Cardiac muscle cell (in vitro differentiated cells and primary cell): ENCODE results near the gene PCDHB4. TPM values are rescaled to one million over a fixed set of nuclear protein-coding genes. Genes with fewer than 3 reads are reported as not detected.
"Not testable (repeated sequence)": the region's sequence is repeated elsewhere in the genome, so short reads cannot be mapped to it uniquely, and the experiment has no call there.

Experiments used
- DNase-seq, 2 donors: peaks; one replicate each; pipeline versions ENCODE4 v3.0.0 to v3.0.0-alpha.2; 2010 to 2017; ENCODE audit warnings: low read depth in 1 of 2, low spot score in 1 of 2
- H3K27ac ChIP-seq: fragments of 200-600 bp; sonication (generic); 2 replicates; pipeline ENCODE4 v1.5.1; 2016
- H3K27me3 ChIP-seq: fragments of 200-600 bp; sonication (generic); 2 replicates; pipeline ENCODE4 v1.6.0; 2016; ENCODE audit warnings: control low read depth
- H3K36me3 ChIP-seq: fragments of 200-600 bp; sonication (generic); 2 replicates; pipeline ENCODE4 v1.5.1; 2016; ENCODE audit warnings: control low read depth
- H3K4me1 ChIP-seq: fragments of 200-600 bp; sonication (generic); 2 replicates; pipeline ENCODE4 v1.8.1; 2017; ENCODE audit warnings: low read depth, mild to moderate bottlenecking, mixed run types
- H3K4me3 ChIP-seq: fragments of 200-600 bp; sonication (generic); 2 replicates; pipeline ENCODE4 v1.5.1; 2016; ENCODE audit warnings: mild to moderate bottlenecking
- H3K9me3 ChIP-seq: fragments of 200-600 bp; sonication (generic); 2 replicates; pipeline ENCODE4 v1.5.1; 2017; ENCODE audit warnings: low read depth, mild to moderate bottlenecking, control low read depth
- CTCF ChIP-seq: IDR thresholded peaks from 2 replicates; pipeline ENCODE4 v1.5.1; 2012; ENCODE audit warnings: low read depth, mild to moderate bottlenecking, low read length
- polyA plus RNA-seq: library from polyadenylated mRNA; unstranded; fragments of >200 nt; fragmentation: Nextera tagmentation; extraction: Ambion mirVana; gene quantifications from 2 replicates; pipeline ENCODE4 v1.2.1, GENCODE V29; 2016
- total RNA-seq: library from RNA; depleted of rRNA; stranded (reverse); fragments of >200 nt; gene quantifications from 2 replicates; pipeline ENCODE4 v1.2.3, GENCODE V29; 2016

PCDHB4 gene
- total and polyA plus RNA-seq, 2 experiments from 2014 or later = 0.75 to 5.2 TPM

GRCh38 chr5:141095263-141095641 is 26.4 kb upstream of the PCDHB4 start:
- DNase-seq = peak in 1 of 2 donors; percentile 5
- Histone ChIP-seq H3K9me3 (no peaks in the 10 kb centered on the region), H3K27me3 (no peaks in the 10 kb centered on the region), H3K4me3 (peak overlapping the region; percentile 47), H3K4me1 (no peaks in the 10 kb centered on the region), H3K36me3 (no peaks in the 10 kb centered on the region), H3K27ac (peak overlapping the region; percentile 91)
- TF ChIP-seq CTCF = no peak

DNA sequence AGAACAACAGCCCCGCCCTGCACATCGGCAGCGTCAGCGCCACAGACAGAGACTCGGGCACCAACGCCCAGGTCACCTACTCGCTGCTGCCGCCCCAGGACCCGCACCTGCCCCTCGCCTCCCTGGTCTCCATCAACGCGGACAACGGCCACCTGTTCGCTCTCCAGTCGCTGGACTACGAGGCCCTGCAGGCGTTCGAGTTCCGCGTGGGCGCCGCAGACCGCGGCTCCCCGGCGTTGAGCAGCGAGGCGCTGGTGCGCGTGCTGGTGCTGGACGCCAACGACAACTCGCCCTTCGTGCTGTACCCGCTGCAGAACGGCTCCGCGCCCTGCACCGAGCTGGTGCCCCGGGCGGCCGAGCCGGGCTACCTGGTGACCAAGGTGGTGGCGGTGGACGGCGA is 25.4 kb upstream of the PCDHB4 start:
- not testable (repeated sequence) for H3K4me3 ChIP-seq, H3K36me3 ChIP-seq, DNase-seq, H3K9me3 ChIP-seq, H3K4me1 ChIP-seq, H3K27me3 ChIP-seq, H3K27ac ChIP-seq

- H3K4me1 ChIP-seq, H3K4me3 ChIP-seq, DNase-seq, H3K9me3 ChIP-seq, H3K27me3 ChIP-seq, H3K27ac ChIP-seq, H3K36me3 ChIP-seq: not testable (repeated sequence)
Measured at GRCh38 chr5:141096586-141096985, 25.0 kb upstream of the PCDHB4 start.

GRCh38 chr5:141100243-141100805 is 21.3 kb upstream of the PCDHB4 start, which contains the start of gene PCDHB3:
Gene PCDHB3, plus strand, starts transcription at chr5:141100473. Its CDS starts 177 bp downstream, at chr5:141100650.
- DNase-seq = peak in 1 of 2 donors; percentile 8
- no peak for TF ChIP-seq CTCF
- H3K4me1 ChIP-seq = no peaks in the 10 kb centered on the region
- no peak within 1 kb of the TSS for H3K4me3 ChIP-seq
- H3K27me3 ChIP-seq = no peaks in the 10 kb centered on the region
- no peak within 1 kb of the TSS for H3K27ac ChIP-seq
- no peaks in the 10 kb centered on the region for H3K36me3 ChIP-seq
- no peaks in the 10 kb centered on the region for H3K9me3 ChIP-seq

- no peak for TF ChIP-seq CTCF
- Histone ChIP-seq H3K9me3 (no peaks in the 10 kb centered on the region), H3K27ac (no peak overlapping the region), H3K36me3 (no peaks in the 10 kb centered on the region), H3K4me1 (no peaks in the 10 kb centered on the region), H3K4me3 (no peak overlapping the region), H3K27me3 (no peaks in the 10 kb centered on the region)
- DNase-seq = no peak
Measured at GRCh38 chr5:141101059-141101458, 20.6 kb upstream of the PCDHB4 start.

- H3K9me3 ChIP-seq, H3K4me3 ChIP-seq, DNase-seq, H3K4me1 ChIP-seq, H3K27me3 ChIP-seq, H3K36me3 ChIP-seq, H3K27ac ChIP-seq: not testable (repeated sequence)
Measured at GRCh38 chr5:141102070-141102469, 19.5 kb upstream of the PCDHB4 start.

- not testable (repeated sequence) for H3K4me3 ChIP-seq, H3K36me3 ChIP-seq, H3K27ac ChIP-seq, H3K27me3 ChIP-seq, DNase-seq, H3K9me3 ChIP-seq, H3K4me1 ChIP-seq
Measured at GRCh38 chr5:141102471-141102870, 19.1 kb upstream of the PCDHB4 start.

DNA sequence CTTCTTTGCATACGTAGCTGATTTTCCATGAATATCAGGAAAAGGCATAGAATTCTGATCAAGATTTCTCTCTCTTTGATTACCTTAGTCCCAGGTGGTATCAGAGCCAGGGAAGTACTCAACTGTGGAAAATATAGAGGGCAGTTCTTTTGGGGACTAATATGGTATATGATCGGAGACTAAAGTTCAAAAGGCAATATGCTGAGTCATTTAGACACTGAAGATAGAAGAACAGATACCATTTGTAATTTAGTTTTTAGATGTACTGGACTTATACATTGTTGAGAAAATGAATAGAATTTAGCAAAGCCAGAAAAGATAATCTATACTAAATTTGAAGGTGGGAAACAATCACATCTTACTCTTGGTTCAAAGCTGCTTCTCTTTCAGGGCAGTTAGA is 16.3 kb upstream of the PCDHB4 start:
- no peak overlapping the region for H3K27ac ChIP-seq
- H3K4me3 ChIP-seq = no peak overlapping the region
- no peaks in the 10 kb centered on the region for H3K36me3 ChIP-seq
- DNase-seq = no peak
- TF ChIP-seq CTCF = no peak
- H3K9me3 ChIP-seq = no peaks in the 10 kb centered on the region
- H3K4me1 ChIP-seq = no peaks in the 10 kb centered on the region
- H3K27me3 ChIP-seq = no peaks in the 10 kb centered on the region
